DMS114 treated with DMSO at 0.1 percent for 48 hours (cell line): ENCODE measurements around the gene PTOV1.

Experiments used
- DNase-seq: peaks from one replicate; lab custom pipeline; 2025; ENCODE audit not compliant: unreplicated experiment; lab: John Stamatoyannopoulos, UW

Gene PTOV1

DNA sequence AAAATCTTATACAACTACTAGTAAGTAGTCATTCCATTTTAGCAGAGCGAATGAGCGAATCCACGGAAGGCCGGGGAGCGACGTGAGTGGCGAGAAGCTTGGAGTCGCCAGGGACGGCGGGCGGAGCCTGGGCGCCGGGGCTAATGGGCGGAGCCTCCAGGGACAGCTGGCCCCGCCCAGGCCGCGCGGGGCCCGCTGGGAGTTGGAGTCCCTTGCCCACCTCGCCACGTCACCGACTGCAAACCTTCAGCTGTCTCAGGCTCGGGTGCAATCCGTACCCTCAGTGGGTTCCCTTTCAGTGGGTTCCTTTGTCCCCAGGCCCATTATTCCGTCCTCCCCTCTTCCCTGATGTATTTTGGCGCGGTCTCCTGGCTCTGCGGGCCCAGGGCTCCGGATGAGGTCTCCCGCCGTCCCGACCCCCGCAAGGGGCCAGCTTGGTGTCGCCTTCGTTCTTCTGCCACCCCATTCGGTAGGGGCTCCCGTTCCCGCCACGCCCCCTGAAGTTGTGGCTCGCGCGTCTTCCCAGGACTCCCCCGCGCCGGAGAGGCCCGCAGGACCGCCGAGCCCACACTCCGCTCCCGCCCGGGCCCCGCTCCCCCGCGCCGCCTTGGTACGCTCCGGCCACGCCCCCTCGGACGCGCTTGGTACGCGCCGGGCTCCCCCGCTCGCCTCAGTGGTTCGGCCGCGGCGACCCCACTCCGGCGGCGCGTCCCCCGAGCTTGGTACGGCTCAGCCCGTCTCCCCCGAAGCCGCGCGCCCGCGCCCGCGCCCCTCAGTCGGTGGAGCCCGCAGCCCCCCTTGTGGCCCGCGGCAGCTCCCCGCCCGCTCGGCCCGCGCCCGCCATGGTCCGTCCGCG is at the start of gene PTOV1:
PTOV1 (plus strand) TSS at position 673 of the 856 bp plus-strand sequence.
- peak; percentile 77 for DNase-seq

DNA sequence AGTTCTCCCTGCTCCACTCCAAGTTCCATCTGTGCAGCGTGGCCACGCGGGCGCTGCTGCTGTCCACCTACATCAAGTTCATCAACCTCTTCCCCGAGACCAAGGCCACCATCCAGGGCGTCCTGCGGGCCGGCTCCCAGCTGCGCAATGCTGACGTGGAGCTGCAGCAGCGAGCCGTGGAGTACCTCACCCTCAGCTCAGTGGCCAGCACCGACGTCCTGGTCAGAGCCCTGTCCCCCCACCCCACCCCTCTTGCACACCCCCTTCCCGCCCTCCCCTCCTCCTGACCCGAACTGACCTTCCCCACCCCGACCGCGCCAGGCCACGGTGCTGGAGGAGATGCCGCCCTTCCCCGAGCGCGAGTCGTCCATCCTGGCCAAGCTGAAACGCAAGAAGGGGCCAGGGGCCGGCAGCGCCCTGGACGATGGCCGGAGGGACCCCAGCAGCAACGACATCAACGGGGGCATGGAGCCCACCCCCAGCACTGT is 49.5 kb upstream of the PTOV1 start:
- DNase-seq, result no peak

DNA sequence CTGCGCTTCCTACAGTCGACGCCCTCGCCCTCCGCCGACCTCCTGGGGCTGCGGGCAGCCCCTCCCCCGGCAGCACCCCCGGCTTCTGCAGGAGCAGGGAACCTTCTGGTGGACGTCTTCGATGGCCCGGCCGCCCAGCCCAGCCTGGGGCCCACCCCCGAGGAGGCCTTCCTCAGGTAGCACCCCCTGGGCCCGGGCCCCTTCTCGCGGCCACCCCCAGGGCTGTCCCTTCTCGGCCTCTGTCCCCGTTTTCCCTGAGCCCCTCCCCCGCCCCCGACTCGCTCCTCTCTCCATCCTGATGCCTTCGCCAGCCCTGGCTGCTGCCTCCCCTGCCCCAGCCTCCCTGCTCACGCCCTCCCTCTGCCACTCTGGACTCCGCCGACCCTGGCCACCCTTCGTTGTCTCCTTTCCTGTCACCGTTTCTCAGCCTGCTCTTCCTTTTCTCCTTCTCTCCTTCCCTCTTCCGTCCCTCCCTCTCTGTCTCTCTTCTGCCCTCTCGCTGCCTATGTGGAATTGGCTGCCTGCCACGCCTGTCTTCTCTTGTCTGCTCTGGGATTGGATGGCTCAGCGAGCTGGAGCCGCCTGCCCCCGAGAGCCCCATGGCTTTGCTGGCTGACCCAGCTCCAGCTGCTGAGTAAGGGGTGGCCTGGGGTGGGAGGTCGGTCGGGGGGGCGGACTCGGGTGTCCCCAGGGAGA is 48.8 kb upstream of the PTOV1 start:
- DNase-seq, result peak; percentile 49

DNA sequence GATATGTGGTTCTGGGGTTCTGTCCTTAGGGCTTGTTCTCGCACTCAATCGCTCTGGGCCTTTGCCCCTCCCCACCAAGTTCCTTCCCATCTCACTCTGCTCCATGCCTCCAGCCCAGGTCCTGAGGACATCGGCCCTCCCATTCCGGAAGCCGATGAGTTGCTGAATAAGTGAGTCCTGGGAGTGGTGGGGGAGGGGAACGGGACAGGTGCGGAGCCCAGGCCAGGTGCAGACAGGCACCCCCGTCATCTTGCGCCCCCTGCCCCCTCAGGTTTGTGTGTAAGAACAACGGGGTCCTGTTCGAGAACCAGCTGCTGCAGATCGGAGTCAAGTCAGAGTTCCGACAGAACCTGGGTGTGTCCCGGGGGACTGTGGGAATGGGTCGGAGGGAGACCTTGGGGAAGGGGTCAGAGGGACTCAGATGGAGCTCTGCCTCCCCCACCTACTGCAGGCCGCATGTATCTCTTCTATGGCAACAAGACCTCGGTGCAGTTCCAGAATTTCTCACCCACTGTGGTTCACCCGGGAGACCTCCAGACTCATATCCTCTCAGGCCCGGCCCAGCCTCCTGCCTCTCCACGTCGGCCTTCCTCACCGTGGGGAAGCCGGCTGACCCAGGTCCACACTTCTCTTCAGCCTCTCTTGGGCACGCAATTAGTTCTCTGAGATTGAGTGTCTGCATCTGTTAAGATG is 48.0 kb upstream of the PTOV1 start:
- no peak for DNase-seq

DNA sequence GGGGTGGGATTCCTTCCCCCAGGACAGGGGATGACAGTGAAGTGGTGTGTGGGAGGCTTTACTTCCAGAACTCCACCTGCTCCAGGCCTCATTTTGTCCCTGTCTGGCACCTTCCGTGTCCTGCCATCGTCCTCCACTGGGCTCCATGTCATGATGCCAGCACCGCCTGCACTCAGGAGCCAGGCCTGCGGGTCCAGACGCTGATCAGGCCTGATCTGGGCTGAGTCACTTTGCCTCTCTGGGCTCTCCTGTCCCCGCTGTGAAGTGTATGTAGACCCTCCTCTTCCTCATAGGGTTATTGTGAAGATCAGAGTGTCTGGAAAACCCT is 47.5 kb upstream of the PTOV1 start:
- DNase-seq, result no peak

DNA sequence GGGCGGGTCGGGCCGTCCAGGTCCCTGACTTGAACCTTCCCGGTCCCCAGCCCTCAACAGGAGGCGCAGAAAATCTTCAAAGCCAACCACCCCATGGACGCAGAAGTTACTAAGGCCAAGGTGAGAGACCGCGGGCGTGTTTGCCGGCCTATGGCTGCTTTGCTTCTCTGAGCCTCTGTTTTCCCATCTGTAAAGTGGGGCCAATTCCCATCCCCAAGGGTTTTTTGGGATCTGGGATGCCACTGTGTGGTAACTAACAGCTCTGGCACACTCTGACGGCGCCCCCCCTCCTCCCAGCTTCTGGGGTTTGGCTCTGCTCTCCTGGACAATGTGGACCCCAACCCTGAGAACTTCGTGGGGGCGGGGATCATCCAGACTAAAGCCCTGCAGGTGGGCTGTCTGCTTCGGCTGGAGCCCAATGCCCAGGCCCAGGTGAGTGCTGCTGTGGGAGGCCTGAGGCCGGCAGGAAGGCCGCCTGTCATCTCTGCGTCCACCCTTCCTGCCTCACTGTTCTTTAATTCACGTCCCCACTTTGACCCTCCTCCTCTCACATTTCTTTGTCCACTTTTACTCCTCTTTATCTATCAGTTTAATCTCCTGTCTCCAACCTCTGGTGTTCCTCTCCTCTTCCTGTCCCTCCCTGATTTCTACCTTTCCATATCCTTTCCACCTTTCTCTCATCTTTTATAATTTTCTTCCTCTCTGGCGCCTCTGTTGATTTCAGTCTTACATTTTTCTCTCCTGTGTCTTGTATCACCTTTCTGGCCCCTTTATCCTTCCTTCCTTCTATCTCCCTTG is 44.9 kb upstream of the PTOV1 start:
- DNase-seq, result no peak

DNA sequence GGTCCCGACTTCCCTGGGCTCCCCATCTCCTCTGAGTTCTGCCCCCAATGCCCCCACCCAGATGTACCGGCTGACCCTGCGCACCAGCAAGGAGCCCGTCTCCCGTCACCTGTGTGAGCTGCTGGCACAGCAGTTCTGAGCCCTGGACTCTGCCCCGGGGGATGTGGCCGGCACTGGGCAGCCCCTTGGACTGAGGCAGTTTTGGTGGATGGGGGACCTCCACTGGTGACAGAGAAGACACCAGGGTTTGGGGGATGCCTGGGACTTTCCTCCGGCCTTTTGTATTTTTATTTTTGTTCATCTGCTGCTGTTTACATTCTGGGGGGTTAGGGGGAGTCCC is 44.4 kb upstream of the PTOV1 start:
- no peak for DNase-seq

DNA sequence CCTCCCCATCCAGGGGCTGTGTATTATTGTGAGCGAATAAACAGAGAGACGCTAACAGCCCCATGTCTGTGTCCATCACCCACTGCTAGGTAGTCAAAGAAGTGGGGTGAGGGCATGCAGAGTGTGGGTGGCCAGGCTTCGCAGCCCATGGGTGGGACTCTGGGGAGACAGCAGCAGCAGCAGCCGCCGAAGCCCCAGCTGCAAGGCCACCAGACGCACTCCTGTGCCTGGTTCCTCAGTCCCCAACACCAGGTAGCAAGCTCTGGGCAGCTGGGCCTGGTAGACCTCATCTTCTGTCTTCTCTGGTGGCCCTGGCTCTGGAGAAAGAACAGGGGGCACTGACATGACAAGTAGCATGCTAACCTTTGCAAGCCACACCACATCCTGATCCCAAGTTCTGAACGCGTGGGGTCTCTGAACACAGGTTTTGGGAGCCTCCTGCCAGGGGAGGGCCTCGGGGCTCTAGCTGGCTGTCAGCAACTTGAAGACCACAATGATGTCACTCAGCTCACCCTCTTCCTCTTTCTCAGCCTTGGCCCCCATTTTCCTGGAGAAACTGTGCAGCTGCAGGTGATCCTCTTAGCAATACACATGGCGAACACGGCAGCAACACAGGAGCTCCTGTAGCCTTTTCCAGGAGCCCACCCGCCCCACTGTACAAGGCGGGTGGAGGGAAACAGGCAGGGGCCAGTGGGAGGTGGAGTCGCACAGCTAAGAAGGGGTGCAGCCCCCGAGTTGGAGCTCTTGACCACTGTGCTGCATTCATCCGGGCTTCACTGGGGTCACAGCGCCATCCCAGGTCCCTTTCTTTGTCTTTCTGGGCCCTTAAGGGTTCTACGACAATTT is 43.7 kb upstream of the PTOV1 start:
- DNase-seq, result no peak

DNA sequence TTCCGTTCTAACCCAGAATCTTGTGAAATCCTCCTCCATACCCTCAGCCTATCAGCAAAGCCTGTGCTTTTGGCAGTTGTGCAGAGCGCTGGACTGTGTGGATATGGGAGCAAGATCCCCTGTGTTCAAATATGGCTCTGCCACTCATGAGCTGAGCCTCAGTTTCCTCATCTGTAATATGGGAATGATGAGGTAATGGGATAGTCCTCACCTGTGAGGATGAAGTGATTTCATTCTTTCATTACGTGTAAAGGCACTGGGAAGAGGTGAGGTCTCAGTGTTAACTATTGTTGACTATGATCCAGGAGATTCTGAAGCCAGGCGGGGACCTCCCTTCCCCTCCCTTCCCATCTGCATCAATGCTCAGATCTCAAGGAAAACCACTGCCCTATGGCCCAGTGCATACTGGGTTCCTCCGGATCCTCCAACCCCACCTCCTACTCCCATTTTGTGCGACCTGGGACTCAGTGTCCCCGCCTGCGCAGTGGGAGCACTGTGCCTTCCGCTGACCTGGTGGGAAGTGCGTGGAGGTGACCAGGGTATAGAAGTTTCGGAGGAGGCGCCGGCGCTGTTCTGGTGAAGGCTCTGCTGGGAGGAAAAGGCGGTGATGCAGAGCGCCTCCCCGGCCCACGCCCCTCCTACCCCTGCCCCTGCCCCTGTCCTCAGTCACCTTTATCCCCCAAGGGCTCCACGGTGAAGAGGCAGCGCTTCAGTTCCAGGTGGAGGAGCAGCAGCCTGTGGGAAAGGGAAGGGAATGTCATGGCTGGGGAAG is 42.9 kb upstream of the PTOV1 start:
- DNase-seq, result no peak

DNA sequence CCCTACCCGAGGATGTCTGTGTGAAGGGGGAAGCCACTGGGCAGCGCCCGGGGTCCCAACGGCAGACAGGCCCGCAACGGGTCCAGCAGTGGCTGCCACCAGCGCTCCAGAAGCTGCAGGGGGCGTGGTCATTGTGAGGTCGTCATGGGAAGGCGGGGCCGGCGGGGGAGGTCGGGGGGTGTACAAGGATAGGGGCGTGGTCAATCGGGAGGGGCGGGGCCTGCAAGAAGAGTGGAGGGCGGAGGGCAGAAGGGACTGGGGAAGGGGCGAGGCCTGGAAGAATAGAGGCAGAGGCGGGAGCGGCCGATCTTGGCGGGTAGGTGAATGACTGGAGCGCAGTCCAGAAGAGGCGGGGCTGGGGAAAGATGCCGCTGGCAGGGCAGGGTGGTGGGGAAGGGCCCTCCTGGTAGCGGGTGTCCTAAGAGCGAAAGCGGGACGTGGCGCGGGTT is 42.2 kb upstream of the PTOV1 start:
- no peak for DNase-seq

DNA sequence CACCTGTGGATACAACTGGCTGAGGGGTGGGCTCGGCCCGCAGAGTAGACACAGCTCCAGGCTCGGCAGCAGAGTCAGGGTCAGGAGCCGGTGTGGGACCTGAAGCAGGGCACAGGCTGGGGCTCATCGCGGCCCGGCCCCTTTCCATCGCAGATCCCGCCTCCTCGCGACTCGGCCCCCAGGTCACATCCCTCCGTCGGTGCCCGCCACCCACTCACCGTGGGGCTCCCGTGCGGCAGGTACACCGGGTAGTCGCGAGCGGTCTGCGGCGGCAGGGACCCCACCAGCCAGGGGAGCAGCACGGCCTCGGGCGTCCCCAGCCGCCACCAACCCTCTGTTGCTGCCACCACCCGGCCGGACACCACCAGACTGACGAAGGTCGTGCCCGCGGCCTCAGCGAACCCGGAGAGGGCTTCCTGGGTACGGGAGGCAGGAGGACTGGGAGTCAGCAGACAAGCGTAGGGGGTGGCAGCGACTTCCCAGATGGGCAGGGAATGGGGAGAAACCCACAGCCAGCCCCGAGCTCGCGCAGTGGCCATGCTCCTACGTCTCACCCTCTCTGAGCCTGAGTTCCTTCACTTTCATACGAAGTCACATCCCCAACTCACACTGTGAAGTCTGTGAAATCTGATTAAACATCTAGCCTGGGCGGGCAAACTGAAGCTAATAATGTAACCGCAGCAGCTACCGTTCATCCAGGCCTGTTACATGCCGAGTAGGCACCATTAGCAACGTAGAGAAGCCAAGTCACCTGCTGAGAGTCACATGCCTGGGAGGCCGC is 41.6 kb upstream of the PTOV1 start:
- no peak for DNase-seq

DNA sequence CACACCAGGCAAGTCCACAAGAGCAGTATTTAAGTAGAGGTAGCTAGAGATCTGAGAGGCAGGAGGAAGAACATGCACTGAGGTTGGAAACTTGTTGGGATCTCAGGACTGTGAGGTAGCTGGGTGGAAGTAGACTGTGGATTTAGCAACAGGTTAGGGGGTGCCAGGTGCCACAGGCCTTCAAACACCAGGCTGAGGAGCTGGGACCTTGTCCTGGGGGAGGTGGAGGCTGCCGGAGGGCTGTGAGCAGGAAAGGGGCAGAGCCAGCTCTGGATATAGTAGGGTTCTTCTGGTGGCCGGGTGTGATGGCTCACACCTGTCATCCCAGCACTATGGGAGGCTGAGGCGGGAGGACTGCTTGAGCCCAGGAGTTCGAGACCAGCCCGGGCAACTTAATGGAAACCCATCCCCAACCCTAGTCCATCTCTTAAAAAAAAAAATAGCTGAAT is 41.0 kb upstream of the PTOV1 start:
- DNase-seq, result no peak

DNA sequence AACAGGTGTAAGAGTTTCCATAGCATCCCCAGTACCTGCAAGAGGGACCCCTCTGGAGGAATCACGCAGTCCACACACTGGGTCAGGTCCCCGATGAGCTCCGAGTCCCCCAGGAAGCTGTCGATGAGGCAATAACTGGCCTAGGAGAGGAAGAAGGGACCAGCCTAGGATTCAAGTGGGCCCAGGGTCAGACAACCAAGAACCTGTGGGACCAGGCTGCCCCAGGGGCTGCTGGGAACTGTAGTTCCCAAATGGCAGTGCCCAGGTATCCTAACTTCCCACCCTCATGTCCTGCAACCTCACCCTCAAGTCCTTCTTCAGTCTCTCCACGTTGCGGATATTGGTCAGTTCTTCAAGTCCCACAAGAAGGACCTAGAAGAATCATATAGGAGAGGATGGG is 39.6 kb upstream of the PTOV1 start:
- no peak for DNase-seq

DNA sequence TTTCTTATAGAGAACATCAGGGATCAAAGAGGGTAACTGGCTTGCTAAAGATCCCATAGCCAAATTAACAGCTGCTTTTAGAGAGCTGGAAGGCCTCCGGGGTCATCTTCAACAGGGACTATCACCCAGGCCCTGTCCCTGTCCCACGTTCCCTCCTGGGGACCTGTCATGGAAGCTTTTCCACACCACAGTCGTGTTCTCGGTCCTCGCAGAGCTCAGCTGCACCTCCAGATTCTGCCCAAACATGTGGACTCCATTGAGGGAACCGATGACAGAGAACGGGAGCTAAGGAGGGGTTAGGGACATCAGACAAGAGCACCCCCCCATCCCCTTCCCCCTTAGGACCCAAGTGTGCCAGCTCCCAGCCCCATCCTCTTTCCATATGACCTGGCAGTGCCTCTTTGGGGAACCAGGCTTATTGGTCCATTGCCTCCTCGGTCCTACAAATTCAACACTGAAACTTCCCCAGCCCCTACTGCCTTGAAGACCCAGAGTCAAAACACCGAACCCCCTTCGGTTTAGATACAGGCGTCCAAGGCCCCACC is 38.4 kb upstream of the PTOV1 start:
- no peak for DNase-seq

DNA sequence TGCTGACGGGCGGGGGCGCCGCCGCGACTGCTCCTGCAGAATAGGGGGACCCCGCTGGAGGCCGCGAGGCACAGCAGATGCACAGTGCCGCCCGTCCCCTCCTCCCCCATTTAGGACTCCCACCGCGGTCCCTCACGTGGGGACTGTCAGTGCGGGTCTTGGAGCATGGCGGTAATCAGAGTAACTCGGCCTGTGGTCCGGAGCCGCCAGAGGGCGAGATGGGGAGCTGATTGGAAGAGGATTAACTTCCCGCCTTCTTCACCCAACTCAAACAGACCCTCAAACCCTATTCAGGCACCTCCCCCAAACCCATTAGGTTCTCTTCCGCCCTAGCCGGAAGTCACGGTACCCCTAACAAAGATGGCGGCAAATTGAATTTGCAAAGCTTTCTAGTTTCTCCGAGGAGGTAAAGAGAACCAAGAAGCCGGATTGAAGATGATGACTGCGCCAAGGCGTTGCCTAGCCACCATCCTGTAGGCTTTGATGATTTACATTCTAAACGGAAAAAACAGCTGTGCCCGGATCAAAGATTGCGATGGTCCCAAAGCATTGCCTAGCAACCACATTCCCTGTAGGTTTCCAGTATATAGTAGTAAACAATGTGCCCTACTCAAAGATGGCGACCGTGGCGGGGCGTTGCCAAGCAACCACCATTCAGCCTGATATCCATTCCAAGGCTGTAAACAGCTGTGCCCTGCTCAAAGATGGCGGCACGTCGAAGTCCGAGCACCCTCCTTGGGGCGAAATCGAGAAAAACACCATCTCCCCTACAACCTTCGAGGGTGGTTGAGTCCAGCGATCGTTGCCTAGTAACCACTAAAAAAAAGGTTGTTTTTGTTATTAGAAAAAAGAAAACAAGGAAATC is 37.7 kb upstream of the PTOV1 start, which contains the start of gene FUZ:
FUZ (minus strand) TSS at position 296 of the 865 bp plus-strand sequence; CDS start at position 110, 186 bp downstream.
- peak; percentile 90 for DNase-seq

DNA sequence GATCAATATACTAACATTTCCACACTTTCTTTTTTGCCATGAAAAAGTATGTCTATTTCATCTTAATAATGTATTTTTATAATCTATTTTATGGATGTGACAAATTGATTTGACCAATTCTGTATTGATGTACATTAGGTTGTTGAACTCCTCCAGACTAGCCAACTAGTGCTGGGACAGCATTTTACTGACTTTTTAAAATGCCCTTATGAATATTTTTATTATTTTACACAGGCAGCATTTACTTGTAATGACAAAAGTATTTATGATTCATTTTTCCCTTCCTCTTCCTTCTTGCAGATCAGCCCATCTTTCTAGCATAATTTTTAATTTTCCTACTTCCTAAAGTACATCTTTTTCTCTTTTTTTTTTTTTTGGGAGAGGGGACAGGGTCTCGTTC is 36.9 kb upstream of the PTOV1 start:
- DNase-seq, result no peak

DNA sequence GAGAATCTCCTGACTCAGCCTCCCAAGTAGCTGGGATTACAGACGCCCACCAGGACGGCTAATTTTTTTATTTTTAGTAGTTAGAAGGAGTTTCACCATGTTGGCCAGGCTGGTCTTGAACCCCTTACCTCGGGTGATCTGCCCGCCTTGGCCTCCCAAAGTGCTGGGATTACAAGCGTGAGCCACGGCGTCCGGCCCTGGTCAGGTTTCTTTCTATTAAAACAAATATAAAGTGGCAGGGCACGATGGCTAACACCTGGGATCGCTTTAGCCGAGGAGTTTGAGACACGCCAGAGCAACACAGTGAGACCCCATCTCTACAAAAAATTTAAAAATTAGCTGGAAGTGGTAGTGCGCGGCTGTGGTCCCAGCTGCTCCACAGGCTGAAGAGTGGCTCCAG is 34.4 kb upstream of the PTOV1 start:
- no peak for DNase-seq
